SK-N-MC (cell line): ENCODE data around the gene CDKN2AIPNL.

Source experiments
- EZH2 ChIP-seq: fragments of 200-600 bp; sonication (generic); IDR thresholded peaks from one replicate; pipeline ENCODE4 v1.6.1; 2017; ENCODE audit warnings: antibody characterized with exemption
- POLR2AphosphoS5 ChIP-seq: IDR thresholded peaks from 2 replicates; pipeline ENCODE4 v1.6.1; 2012; ENCODE audit warnings: mild to moderate bottlenecking, low read depth, low read length, borderline replicate concordance

- TF ChIP-seq EZH2 (no peak), POLR2AphosphoS5 (no peak)
These were observed 5.3 kb downstream of the CDKN2AIPNL start for GRCh38 chr5:134406390-134406789.
